ENCODE measurements around the gene POMT1.

Gene POMT1

GRCh38 chr9:131475956-131476776 is 26.6 kb upstream of the POMT1 start:
- no peak for TF ChIP-seq RARB (CRISPR knock-in tag; IDR thresholded peaks at IDR 0.05)
- TF ChIP-seq PPARA (CRISPR knock-in tag; IDR thresholded peaks at IDR 0.05; ENCODE audit: borderline replicate concordance), result no peak
- TF ChIP-seq TCF4 (CRISPR knock-in tag; IDR thresholded peaks at IDR 0.05; ENCODE audit: borderline replicate concordance), result no peak
- no peak for TF ChIP-seq ZNF8 (CRISPR knock-in tag; IDR thresholded peaks at IDR 0.05)
- TF ChIP-seq POU6F1 (CRISPR knock-in tag; IDR thresholded peaks at IDR 0.05; ENCODE audit: borderline replicate concordance, low read depth), result no peak
- no peak for TF ChIP-seq PATZ1 (CRISPR knock-in tag; IDR thresholded peaks at IDR 0.05; ENCODE audit: borderline replicate concordance)
- no peak for TF ChIP-seq ISL1 (CRISPR knock-in tag; IDR thresholded peaks at IDR 0.05)
- TF ChIP-seq CSDC2 (CRISPR knock-in tag; IDR thresholded peaks at IDR 0.05), result no peak
- ATAC-seq, result peak; percentile 10; the same call in 1 of the 3 replicates

GRCh38 chr9:131476777-131477345 is 25.9 kb upstream of the POMT1 start:
- ATAC-seq, result no peak
- TF ChIP-seq TSHZ2 (CRISPR knock-in tag; IDR thresholded peaks at IDR 0.05) (no peak), ZNF565 (CRISPR knock-in tag; conservative IDR thresholded peaks at IDR 0.05; ENCODE audit: low read depth) (no peak)

GRCh38 chr9:131477367-131477766 is 25.4 kb upstream of the POMT1 start:
- no peak for TF ChIP-seq BACH2 (CRISPR knock-in tag; IDR thresholded peaks at IDR 0.05; ENCODE audit: borderline replicate concordance)
- no peak for TF ChIP-seq CREB5 (CRISPR knock-in tag; IDR thresholded peaks at IDR 0.05; ENCODE audit: low read depth)
- TF ChIP-seq POU6F1 (CRISPR knock-in tag; IDR thresholded peaks at IDR 0.05; ENCODE audit: borderline replicate concordance, low read depth), result no peak
- TF ChIP-seq OSR1 (CRISPR knock-in tag; IDR thresholded peaks at IDR 0.05), result no peak
- TF ChIP-seq GLIS3 (CRISPR knock-in tag; IDR thresholded peaks at IDR 0.05), result no peak
- TF ChIP-seq ZNF70 (CRISPR knock-in tag; IDR thresholded peaks at IDR 0.05), result no peak
- TF ChIP-seq ZNF565 (CRISPR knock-in tag; conservative IDR thresholded peaks at IDR 0.05; ENCODE audit: low read depth), result no peak
- ATAC-seq, result no peak; the same call in 2 of the 3 replicates

- ATAC-seq, result no peak
- no peak for TF ChIP-seq PPARA (CRISPR knock-in tag; IDR thresholded peaks at IDR 0.05; ENCODE audit: borderline replicate concordance)
- TF ChIP-seq ZNF565 (CRISPR knock-in tag; conservative IDR thresholded peaks at IDR 0.05; ENCODE audit: low read depth), result no peak
- no peak for TF ChIP-seq ZC3H10 (CRISPR knock-in tag; IDR thresholded peaks at IDR 0.05)
- TF ChIP-seq ZNF70 (CRISPR knock-in tag; IDR thresholded peaks at IDR 0.05), result no peak
Observed at GRCh38 chr9:131477816-131478419, 24.8 kb upstream of the POMT1 start.
